ENCODE results near the gene LRIG3.

GRCh38 chr12:58894040-58894439 is 26.3 kb downstream of the LRIG3 start:
- TF ChIP-seq, protein P1, sequence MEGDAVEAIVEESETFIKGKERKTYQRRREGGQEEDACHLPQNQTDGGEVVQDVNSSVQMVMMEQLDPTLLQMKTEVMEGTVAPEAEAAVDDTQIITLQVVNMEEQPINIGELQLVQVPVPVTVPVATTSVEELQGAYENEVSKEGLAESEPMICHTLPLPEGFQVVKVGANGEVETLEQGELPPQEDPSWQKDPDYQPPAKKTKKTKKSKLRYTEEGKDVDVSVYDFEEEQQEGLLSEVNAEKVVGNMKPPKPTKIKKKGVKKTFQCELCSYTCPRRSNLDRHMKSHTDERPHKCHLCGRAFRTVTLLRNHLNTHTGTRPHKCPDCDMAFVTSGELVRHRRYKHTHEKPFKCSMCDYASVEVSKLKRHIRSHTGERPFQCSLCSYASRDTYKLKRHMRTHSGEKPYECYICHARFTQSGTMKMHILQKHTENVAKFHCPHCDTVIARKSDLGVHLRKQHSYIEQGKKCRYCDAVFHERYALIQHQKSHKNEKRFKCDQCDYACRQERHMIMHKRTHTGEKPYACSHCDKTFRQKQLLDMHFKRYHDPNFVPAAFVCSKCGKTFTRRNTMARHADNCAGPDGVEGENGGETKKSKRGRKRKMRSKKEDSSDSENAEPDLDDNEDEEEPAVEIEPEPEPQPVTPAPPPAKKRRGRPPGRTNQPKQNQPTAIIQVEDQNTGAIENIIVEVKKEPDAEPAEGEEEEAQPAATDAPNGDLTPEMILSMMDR (IDR thresholded peaks at IDR 0.05): no peak
- TF ChIP-seq POLR2A (IDR thresholded peaks at IDR 0.05): no peak

All from esophagus squamous epithelium (tissue), 4 donors.